DND-41 (cell line): Measurements from ENCODE around the gene HHEX.

Experiments used
- ATAC-seq: fragments of 200-7000 bp; cut with Tn5 transposase; 3 replicates; pipeline ENCODE4 v1.9.1; 2021; ENCODE audit warnings: low read depth; ENCODE audit not compliant: insufficient read depth
- DNase-seq: peaks from one replicate; pipeline ENCODE4 v3.0.0-alpha.2; 2020
- H2AFZ ChIP-seq: 2 replicates; pipeline ENCODE4 v1.6.0; 2012; ENCODE audit warnings: low read depth, low read length
- H3K27ac ChIP-seq: 2 replicates; pipeline ENCODE4 v1.5.1; 2012; ENCODE audit warnings: low read length, inconsistent platforms
- H3K27me3 ChIP-seq: fragments of 200-600 bp; sonication (generic); 2 replicates; pipeline ENCODE4 v1.6.0; 2012; ENCODE audit warnings: low read length, mild to moderate bottlenecking, inconsistent platforms; ENCODE audit not compliant: insufficient read depth, poor library complexity
- H3K36me3 ChIP-seq: 2 replicates; pipeline ENCODE4 v1.5.1; 2012; ENCODE audit warnings: low read length, inconsistent platforms; ENCODE audit not compliant: insufficient read depth
- H3K4me1 ChIP-seq: 2 replicates; pipeline ENCODE4 v1.5.1; 2012; ENCODE audit warnings: mild to moderate bottlenecking, low read length; ENCODE audit not compliant: insufficient read depth
- H3K4me2 ChIP-seq: 2 replicates; pipeline ENCODE4 v1.6.0; 2012; ENCODE audit warnings: mild to moderate bottlenecking, moderate library complexity, low read length, inconsistent platforms; ENCODE audit not compliant: insufficient read depth
- H3K4me3 ChIP-seq, 2 experiments: fragments of 200-600 bp in 1 of 2; shearing (Covaris generic) in 1 of 2; 2 replicates each; pipeline ENCODE4 v1.5.1; 2012 to 2016; ENCODE audit warnings: inconsistent platforms in 2 of 2, low read length in 2 of 2, mild to moderate bottlenecking in 2 of 2, low read depth in 1 of 2, moderate library complexity in 1 of 2
- H3K79me2 ChIP-seq: 2 replicates; pipeline ENCODE4 v1.6.0; 2012; ENCODE audit warnings: low read length, inconsistent platforms; ENCODE audit not compliant: insufficient read depth
- H3K9ac ChIP-seq: 2 replicates; pipeline ENCODE4 v1.6.0; 2012; ENCODE audit warnings: low read depth, mild to moderate bottlenecking, inconsistent platforms, low read length, moderate library complexity
- H3K9me3 ChIP-seq: 2 replicates; pipeline ENCODE4 v1.5.1; 2012; ENCODE audit warnings: low read length, moderate library complexity, mild to moderate bottlenecking, inconsistent platforms; ENCODE audit not compliant: insufficient read depth, severe bottlenecking
- H4K20me1 ChIP-seq: 2 replicates; pipeline ENCODE4 v1.6.0; 2012; ENCODE audit warnings: low read length; ENCODE audit not compliant: insufficient read depth
- CTCF ChIP-seq: IDR thresholded peaks from 2 replicates; pipeline ENCODE4 v1.5.1; 2012; ENCODE audit warnings: borderline replicate concordance, low read length, moderate library complexity, mild to moderate bottlenecking; ENCODE audit not compliant: poor library complexity, severe bottlenecking; ENCODE audit errors: extremely low read depth
- EZH2 ChIP-seq: IDR thresholded peaks from 3 replicates; pipeline ENCODE4 v1.6.1; 2012; ENCODE audit warnings: borderline replicate concordance, low read depth, mild to moderate bottlenecking, moderate library complexity, low read length, inconsistent platforms; ENCODE audit not compliant: severe bottlenecking

The HHEX gene

GRCh38 chr10:92699518-92700381, 10.0 kb downstream of the HHEX start:
- ATAC-seq (peak; percentile 89), DNase-seq (peak; percentile 85)
- Histone ChIP-seq H3K27ac (peak overlapping the region; percentile 94), H4K20me1 (no peaks in the 10 kb centered on the region), H3K27me3 (no peaks in the 10 kb centered on the region), H2AFZ (peak overlapping the region; percentile 84), H3K36me3 (no peaks in the 10 kb centered on the region), H3K4me2 (peak overlapping the region; percentile 87), H3K79me2 (peaks cover 12% of the 10 kb centered on the region; the same call in 1 of the 2 replicates), H3K9ac (peak overlapping the region; percentile 81), H3K9me3 (no peaks in the 10 kb centered on the region), H3K4me1 (peaks cover 53% of the 10 kb centered on the region), H3K4me3 (peak overlapping the region; percentile 61 to 69)
- TF ChIP-seq CTCF (peak; percentile 21), EZH2 (no peak)

- TF ChIP-seq CTCF (no peak), EZH2 (no peak)
- ATAC-seq, result peak; percentile 49
- Histone ChIP-seq H3K27me3 (no peaks in the 10 kb centered on the region), H2AFZ (peak overlapping the region; percentile 74), H3K36me3 (no peaks in the 10 kb centered on the region), H3K27ac (peak overlapping the region; percentile 74), H3K79me2 (peaks cover 12% of the 10 kb centered on the region; the same call in 1 of the 2 replicates), H3K4me2 (peak overlapping the region; percentile 64), H3K4me3 (peak overlapping the region in 1 of 2 experiments; percentile 39; a peak in 2 of 4 replicates), H4K20me1 (no peaks in the 10 kb centered on the region), H3K4me1 (peaks cover 53% of the 10 kb centered on the region), H3K9me3 (no peaks in the 10 kb centered on the region), H3K9ac (peak overlapping the region; percentile 33)
- peak; percentile 52 for DNase-seq
Measured at GRCh38 chr10:92702301-92702916, 12.7 kb downstream of the HHEX start.

- no peak for DNase-seq
- no peak overlapping the region for H3K9ac ChIP-seq
- no peaks in the 10 kb centered on the region for H3K27me3 ChIP-seq
- H3K4me2 ChIP-seq, result no peak overlapping the region
- H3K9me3 ChIP-seq, result peaks cover 11% of the 10 kb centered on the region
- ATAC-seq, result 0 out of 3 replicates have a peak, but pooled peaks have one; percentile 24
- H3K4me1 ChIP-seq, result peaks cover 4% of the 10 kb centered on the region; the same call in 1 of the 2 replicates
- TF ChIP-seq CTCF (no peak), EZH2 (no peak)
- no peaks in the 10 kb centered on the region for H4K20me1 ChIP-seq
- H2AFZ ChIP-seq, result no peak overlapping the region
- H3K27ac ChIP-seq, result no peak overlapping the region
- H3K79me2 ChIP-seq, result no peaks in the 10 kb centered on the region
- no peak overlapping the region for H3K4me3 ChIP-seq
- no peaks in the 10 kb centered on the region for H3K36me3 ChIP-seq
Measured at GRCh38 chr10:92712016-92712889, 22.5 kb downstream of the HHEX start.
